ENCODE measurements around the gene SYCN.

The SYCN gene

DNA sequence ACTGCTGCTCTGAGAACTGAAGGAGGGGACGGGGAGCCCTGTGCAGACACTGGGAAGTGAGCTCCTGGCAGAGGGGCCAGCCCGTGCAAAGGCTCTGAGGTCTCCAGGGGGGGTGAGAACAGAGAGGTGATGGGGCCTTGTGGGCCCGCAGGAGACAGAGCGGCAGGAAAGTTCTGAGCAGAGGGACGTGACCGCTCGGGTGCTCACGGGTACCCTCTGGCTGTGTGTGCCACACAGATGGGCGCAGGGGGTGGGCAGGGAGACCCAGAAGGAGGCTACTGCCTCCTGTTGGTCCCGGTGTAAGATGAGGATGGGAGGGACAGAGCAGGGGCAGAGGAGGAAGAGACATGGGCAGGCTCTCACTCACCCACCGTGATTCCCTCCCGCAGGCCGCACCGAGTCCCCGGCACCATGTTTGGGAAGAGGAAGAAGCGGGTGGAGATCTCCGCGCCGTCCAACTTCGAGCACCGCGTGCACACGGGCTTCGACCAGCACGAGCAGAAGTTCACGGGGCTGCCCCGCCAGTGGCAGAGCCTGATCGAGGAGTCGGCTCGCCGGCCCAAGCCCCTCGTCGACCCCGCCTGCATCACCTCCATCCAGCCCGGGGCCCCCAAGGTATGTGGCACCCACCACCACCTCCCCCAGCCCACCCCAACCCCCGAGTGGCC lies 34.8 kb downstream of the SYCN start:
- no peak for DNase-seq

DNA sequence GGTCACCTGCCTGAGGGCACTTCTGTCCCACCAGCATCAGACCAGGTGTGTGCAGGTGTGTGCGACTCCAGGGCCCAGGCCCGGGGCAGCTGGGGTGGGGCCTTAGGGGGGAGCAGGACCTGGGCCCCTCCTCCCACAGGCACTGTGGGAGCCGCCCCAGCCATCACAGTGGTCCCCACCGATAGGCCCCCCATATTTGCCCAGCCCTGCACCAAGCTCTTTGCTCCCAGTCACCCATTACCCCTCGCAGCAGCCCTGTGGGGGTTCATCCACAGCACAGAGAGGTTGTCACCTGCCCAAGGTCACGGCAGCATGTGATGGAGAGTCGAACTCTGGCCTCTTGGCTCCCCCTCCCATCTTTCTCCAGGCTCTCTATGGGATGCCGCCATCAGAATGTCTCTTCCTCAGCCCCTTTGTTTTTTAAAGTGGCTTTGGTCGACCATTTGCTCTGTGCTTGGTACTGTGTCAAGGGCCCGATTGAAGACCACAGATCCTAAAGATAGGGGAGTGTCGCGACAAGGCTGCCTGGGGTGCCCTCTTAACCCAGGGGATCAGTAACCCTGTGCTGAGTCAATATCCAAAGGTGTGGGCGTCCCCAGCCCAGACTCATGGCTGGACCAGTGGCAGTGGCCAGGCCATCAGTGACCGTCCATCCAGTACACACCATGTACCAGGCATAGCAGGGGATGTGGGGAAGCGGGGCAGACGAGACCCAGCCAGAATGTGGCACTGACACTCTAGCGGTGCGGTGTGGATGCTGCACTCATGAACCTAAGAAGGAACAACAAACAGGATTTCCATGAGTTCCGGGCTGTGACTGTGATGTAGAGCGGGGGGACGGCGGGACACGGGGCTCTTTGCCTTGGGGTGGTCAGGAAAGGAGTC lies 35.6 kb downstream of the SYCN start:
- DNase-seq = no peak

DNA sequence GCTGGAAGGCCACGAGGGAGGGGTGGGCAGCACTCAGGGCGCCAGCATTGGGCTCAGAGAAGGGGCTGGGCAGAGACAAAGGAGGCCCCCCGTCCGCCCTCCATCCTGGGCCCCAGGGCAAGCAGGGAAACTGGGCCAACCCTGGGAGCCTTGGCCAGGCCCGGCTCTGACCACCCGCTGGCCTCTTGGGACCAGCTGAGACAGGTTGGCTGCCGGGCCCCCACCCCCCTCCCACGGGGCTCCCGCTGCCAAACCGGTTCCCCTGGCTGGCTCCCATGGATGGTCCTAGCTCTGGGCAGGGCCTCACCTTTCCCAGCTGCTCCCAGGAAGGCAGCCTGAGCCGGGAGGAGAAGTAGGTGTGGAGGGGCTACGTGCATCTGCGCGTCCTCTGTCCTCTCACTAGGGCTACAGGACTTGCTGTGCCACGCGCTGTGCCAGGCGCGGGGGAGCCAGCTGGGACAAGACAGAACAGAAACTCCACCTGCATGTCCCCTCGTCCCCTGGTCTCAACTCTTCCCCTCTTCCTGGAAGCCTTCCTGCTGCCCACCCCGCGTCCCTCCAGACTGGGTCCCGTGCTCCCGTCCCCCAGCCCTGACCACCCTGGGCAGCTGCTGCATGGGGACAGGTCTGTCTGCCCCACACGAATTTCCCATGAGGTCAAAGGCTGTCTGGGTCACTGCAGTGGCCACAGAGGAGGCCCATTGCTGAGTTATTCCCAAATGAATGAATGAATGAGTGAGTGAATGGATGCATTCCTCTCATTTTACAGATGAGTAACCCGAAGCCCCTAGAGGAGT lies 36.4 kb downstream of the SYCN start:
- no peak for DNase-seq

DNA sequence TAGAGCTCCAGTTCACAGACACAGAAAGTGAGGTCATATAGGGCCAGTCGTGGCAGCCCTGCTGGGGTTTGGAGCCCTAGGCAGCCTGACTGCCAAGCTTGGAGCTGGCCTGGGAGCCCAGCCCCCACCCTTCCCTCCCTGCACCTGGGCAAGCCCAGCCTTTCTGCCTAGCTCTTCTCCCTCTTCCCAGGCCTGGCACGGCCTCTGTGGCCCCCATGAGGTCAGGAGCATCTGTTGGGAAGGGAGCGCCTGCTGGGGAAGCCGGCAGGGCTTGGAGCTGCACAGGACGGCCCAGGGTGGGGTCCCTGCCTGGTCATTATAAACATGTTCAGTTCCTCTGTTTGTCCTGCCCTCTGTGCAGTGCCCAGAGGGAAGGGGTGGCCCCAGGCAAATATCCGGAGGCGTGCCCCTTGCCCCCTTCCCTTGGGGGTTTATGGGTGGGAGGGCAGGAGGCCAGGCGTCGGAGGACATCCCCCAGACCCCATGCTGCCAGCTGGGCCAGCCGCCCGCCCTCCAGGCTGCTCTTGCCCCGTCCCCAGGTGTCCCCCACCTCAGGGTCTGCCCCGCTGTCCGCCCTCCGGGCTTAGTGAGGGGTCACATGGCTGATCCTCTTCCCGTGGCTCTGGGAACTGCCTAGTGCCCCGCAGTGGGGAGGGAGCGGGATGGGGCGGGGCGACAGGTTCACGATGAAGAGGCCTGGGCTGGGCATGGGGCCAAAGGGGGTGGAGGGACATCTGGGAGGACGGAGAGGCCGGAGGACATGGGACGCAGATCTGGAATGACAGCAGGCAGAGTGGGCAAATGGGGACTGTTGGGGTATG lies 37.3 kb downstream of the SYCN start:
- no peak for DNase-seq

DNA sequence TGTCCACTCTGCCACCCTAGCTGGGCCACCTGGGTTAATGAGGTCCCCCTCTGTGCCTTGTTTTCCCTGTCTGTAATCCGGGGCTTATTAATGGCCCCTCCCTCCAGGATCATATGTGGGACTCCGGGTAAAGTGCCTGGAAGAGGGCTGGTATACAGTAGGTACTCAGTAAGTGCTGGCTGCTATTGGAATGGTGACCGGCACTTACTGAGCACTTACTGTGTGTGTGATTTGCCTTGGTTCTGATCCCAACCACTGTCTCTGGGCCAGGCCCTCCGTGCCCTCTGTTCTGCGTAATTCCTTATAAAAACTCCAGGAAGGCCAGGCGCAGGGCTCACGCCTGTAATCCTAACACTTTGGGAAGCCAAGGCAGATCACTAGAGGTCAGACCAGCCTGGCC lies 38.2 kb downstream of the SYCN start:
- no peak for DNase-seq

DNA sequence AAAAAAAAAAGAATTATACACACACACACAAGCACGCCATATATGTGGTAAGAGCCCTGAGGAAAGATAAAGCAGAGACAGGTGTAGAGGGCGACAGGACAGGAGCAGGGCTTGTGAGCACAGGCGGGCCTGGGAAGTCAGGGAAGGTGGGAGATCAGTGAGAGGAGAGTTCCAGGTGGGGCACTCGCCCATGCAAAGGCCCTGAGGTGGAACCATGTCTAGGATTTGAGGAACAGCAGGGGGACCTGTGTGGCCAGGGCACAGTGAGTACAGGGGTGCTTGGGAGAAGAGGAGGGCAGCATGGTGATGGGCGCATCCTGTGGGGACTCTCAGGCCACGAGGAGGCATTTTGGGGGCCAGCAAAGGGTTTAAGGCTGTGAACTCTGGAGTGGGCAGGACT lies 39.8 kb downstream of the SYCN start:
- DNase-seq = no peak

DNA sequence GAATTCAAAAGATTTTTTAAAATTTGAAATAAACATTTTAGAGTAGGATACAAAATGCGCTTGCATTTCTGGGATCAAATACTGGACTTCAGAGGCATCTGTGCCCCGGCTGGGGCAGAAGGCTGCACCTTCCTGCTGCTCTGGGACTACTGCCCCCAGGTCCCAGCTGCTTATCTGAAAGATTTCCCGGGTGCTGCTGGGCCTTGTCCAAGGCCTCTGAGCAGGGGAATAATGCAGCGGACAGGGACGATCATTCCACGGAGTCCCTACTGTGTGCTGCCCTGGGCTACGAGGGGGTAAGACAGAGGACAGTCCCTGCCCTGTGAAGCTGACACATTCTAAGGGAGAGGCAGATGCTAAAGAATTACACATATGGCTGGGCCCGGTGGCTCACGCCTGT lies 40.4 kb downstream of the SYCN start:
- DNase-seq = no peak

DNA sequence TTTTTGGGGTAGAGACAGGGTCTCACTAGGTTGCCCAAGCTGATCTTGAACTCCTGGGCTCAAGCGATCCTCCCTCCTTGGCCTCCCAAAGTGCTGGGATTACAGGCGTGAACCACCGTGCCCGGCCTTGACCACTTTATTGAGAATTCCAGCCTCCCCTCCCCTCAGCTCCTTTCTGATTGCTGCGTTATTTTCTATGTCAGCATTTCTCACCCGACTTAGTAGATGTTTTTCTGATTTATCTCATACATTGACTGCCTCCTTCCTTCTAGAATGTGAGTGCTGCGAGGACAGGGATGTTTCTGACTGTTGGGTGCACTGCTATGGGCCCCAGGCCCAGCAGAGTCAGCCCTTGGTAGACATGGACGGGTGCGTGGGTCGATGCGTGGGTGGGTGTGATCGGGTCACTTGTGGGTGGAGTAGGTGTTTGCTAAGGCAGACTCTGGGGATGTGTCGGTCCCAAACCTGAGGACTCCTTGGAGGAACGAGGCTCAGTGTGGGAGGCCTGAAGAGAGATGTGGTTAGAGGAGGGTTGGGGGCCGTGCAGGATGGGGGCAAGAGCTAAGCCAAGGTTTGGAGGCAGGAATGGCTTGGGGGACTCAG lies 41.5 kb downstream of the SYCN start:
- no peak for DNase-seq

DNA sequence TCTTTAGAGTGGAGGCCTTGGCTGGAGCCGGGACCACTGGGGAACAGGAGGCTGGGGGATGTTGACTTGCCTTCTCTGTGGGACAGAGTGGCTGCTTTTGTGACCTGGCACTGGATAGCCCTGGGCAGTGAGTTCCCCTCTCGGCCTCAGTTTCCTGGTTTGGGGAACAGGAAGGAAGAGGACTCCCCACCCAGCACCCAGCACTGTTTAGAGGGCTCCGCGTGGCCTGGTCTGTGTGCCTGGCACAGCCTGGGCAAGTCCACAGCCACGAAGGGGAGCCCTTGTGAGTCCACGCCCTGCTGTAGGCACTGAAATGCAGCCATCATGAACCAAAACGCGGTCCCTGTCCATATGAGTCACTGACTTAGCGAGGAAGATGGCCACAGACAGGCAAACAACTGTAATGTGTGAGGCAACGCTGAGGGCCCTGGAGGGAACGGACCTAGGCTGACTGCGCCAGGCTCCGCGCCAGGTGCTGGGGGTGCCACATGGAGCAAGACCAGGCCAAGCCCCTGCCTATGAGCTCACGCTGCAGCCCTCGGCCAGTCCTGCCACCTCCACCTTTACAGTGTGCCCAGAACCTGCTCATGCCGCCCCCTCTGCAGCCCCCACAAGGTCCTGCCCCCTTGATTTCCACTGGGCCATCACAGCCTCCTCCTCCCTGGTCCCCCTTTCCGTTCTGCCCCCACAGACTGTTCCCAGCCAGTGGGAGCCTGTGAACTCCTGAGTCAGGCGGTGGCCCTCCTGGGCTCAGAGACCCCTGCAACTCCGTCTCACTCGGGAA lies 43.0 kb downstream of the SYCN start:
- no peak for DNase-seq

DNA sequence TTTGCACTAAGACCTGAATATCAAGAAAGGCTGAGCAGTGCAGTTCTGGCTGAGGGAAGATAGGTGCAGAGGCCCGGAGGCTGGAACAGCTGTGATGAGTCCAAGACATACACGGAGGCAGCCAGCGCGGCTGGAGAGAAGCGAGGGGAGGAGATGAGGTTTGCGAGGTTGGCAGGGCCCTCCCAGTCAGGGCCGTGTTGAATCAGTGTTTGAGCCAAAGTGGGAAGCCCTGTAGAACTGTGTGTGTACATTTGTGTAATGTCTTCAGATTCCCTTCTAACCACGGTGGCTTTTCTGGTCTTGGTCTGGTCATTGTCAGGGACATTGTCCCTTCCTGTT lies 43.6 kb downstream of the SYCN start:
- no peak for DNase-seq

DNA sequence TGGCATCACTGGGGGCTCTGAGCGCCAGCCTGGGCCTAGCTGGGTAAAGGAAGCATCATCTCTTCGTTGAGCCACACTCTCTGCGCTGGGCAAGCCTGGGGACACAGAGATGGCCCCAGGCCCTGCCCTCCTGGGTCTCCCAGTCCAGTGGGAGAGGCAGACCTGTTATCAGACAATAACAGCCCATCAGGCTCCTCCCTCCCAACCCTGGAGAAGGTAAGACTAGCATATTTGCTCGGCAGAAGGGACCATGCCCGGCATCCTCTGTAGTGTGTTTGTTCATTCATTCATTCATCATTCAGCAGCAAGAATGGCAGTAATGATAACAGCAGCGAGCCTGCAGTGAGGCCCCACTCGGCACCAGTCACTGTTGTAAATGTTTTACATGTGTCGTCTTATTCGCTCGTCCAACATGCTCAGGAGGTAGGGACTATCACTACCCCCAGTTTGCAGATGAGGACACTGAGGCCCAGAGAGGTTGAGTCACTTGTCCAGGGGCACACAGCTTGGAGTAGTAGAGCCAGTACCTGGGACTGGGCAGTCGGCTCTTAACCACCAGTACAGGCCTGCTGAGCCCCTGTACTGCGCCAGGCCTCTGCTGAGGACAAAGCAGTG lies 45.3 kb downstream of the SYCN start:
- no peak for DNase-seq

DNA sequence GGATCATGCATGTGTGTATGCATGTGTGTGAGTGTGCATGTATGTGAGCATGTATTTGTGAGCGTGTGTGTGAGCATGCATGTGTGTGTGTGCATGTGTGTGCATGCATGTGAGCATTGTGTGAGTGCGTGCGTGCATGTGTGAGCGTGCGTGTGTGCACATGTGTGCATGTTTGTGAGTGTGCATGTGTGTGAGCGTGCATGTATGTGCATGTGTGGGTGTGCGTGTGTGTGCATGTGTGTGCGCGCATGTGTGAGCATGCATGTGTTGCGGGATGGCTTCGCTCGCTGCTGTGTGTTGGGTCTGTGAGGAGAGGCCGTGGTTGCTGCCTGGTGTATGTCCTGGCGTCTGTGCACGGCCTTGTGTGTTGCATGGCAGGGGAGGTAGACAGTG lies 46.1 kb downstream of the SYCN start:
- no peak for DNase-seq

DNA sequence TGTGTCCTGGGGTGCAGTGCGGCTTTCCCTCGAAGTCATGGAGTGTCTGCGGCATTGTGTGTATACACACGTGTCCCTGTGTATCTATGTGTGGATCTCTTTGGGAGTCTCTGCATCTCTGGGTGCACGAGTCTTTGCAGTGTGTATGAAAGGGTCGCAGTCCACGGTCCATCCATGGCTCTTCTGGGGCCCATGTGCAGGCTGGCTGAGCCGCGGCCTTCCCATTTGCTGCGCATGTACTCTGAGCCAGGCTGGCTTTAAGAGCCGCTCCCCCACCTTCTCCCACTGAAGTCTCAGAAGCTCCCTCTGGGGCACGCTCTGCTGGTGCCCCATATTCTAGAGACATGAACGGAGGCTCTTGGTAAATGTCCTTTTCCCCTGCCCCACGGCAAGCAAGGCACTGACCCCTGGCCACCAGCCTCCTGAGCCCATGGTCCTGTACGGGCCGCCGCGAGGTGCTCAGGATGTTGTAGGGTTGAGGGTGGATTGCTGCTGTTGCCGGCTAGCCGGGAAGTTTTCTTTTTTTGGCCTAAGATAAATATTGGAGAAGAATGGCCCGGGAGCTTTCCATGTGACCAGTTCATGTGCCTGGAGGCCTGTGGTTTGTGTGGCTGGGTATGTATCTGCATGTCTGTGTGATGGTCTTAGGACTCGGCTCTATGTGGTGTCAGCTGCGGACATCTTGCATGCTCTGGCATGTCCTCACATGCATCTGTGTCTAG lies 46.6 kb downstream of the SYCN start:
- no peak for DNase-seq

DNA sequence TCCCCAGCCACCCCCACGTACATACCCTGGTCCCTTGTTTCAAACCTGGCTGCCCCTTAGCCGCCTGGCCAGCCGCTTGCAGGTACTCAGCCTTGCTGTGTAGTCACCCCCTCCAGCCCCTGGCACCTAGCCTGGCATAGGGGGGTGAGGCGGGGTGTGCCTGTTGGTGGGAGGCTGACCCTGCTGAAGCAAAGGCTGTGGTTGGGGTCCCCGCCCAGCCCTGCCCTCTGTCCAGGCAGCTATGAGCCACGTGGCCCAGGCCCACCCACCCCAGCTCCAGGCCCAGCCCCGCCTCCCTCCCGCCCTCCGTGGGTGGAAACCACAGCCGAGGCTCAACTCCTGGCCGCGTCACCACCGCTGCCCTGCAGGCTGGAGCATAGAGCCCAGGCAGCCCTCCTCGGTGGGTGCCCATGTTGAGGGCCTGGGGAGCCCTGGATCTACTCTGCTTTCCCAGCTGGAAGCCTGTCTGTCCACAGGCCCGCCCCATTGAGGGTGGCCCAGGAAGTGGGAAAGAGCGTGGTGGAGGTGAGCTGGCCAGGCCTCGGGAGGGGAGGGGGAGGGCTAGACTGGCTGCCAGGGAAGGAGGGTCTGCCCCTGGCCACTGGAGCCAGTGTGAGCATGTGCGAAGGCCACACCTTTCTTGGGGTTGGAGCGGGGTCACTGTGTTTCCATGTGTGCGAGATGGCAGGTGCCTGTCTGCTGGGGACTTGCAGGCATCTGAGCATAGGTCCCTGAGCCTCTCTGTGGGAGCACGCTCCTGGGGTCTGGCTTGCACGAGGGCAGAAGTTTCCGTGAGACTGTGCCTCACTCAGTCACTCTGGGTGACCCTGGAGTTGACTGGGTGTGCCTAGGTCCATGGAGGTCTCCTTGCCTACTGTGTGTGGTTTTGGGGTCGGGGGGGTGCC lies 47.5 kb downstream of the SYCN start:
- no peak for DNase-seq

DNA sequence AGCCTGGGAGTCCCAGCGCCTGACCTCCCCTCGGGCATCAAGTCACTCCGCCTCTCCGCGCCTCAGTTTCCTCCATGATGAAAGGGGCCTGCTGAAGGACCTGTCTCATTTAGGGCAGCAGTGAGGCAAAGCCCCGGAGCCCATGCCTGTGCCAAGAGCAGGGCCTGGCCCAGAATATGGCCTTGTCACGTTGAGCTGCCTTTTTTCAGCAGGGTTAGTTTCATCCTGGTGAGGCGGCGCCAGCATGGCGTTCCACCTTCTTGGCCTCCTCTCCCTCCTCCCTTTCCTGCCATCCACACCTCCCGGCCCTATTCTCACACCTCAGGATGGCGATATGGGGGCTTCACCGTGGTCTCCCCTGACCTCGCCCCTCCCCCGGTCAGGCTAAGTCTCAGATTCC lies 48.3 kb downstream of the SYCN start:
- DNase-seq = no peak

DNA sequence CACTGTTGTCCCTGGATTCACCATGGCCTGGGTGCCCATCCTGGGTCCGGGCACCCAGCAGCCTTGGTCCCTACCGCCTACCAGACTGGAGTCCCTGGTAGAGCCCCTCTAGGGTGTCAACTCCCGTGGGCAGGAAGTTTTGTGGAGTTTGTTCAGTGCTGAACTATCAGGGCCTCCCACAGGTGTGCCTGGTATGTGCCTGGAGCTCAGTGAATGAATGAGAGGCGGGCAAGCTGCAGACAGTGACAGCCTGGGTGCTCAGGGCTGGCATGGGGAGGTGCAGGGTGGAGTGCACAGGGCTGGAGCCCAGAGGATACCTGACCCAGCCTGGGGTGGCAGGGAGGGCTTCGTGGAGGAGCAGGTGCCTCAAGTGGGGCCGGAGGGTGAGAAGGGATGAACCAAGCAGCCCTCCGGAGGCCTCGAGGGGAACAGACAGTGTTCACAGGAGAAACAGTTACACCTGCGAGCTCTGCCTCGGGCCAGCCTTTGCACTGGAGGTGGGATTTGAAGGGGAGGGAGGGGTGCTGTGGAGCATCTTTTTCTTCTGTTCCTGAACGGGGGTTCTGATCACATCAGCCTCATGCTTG lies 48.9 kb downstream of the SYCN start:
- DNase-seq = no peak

DNA sequence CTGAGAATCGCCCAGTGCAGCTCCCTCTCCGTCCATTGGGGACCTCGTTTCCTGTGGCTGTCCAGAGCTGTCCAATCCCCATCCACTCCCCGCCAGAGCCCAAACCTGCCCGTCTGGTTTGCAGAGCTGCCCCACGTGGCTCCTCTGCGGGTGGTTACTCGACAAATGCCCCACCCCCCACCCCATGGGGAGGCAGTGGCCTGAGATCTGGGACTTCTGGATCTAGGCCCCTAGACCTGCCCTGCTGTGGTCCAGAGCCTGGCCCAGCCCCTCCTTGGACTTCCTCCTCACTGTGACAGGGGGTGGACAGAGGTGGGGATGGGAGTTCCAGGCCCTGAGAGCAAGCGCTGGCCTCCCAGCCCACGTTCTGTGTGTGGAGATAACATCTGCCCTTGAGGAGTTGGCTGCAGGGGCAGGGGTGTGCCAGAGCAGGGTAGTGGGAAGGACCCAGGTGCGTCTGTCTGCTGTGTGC lies 49.4 kb downstream of the SYCN start:
- no peak for DNase-seq

DNA sequence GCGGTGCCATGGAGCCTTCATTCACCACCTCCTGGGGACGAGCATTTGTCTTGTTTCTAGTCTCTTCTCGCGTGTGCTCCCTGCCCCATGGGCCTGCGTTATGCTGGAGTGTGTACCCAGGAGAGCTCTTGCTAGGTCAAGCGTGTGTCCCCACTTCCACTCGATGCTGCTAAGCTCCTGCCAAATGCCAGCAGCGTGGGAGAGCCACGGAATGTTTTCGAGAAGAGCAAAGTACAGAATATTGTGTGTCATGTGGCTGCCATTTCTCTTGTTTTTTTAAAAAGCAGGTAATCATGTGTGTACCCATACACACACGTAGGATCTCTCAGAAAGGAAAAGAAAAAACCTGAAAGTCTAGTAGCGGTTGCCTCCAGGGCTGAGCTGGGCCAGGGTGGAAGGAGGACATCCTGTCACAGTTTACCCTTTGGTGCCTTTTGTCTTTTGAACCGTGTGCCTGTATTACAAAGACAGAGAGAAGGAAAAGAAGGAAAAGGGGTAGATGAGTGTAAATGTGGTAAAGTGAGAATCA lies 49.9 kb downstream of the SYCN start:
- DNase-seq = no peak

All from NCI-H82 (cell line).